Bronchial epithelial cell (primary cell): ENCODE data around the gene ETFA. TPM values are rescaled to one million over a fixed set of nuclear protein-coding genes. Genes with fewer than 3 reads are reported as not detected.

Experiments
- DNase-seq: peaks from one replicate; pipeline ENCODE4 v3.0.0-alpha.2; 2010; ENCODE audit warnings: low read depth
- FAIRE-seq: peaks from 2 replicates; lab custom pipeline; 2011; peaks lifted over from hg19 to GRCh38; lab: Jason Lieb, UNC
- H3K27me3 ChIP-seq: 2 replicates; pipeline ENCODE4 v1.5.1; 2011; ENCODE audit warnings: low read length; ENCODE audit not compliant: control insufficient read depth, insufficient read depth
- H3K36me3 ChIP-seq: 2 replicates; pipeline ENCODE4 v1.5.1; 2011; ENCODE audit warnings: low read length; ENCODE audit not compliant: control insufficient read depth, insufficient read depth
- H3K4me3 ChIP-seq: 2 replicates; pipeline ENCODE4 v1.5.1; 2011; ENCODE audit warnings: mild to moderate bottlenecking, low read depth, low read length, control low read depth
- CTCF ChIP-seq: IDR thresholded peaks from 2 replicates; pipeline ENCODE4 v1.5.1; 2011; ENCODE audit warnings: mild to moderate bottlenecking, moderate library complexity, low read length, control low read depth, inconsistent platforms; ENCODE audit not compliant: insufficient read depth, severe bottlenecking
- total RNA-seq: library from RNA; depleted of rRNA; stranded (reverse); fragments of >200 nt; gene quantifications from 2 replicates; pipeline ENCODE4 v1.2.1, GENCODE V29; 2014

ETFA gene
- total RNA-seq, 1 donor from 2014 or later: 223 TPM

- TF ChIP-seq CTCF: no peak
- Histone ChIP-seq H3K4me3 (no peak overlapping the region), H3K27me3 (no peaks in the 10 kb centered on the region), H3K36me3 (peaks cover 7% of the 10 kb centered on the region)
- DNase-seq (no peak), FAIRE-seq (no peak)
Observed at GRCh38 chr15:76222159-76222558, 89.1 kb downstream of the ETFA start.

GRCh38 chr15:76221085-76221767 is 90.0 kb downstream of the ETFA start:
- H3K36me3 ChIP-seq: peaks cover 7% of the 10 kb centered on the region
- FAIRE-seq (no peak), DNase-seq (no peak)

GRCh38 chr15:76217882-76218217 is 93.4 kb downstream of the ETFA start:
- FAIRE-seq: no peak
- no peak for TF ChIP-seq CTCF

More at GRCh38 chr15:76221085-76221767, 90.0 kb downstream of the ETFA start:
- TF ChIP-seq CTCF: no peak
- Histone ChIP-seq H3K4me3 (no peak overlapping the region), H3K27me3 (no peaks in the 10 kb centered on the region)

GRCh38 chr15:76217029-76217881 is 94.0 kb downstream of the ETFA start:
- DNase-seq (peak; percentile 72), FAIRE-seq (no peak)
- Histone ChIP-seq H3K4me3 (no peak overlapping the region), H3K36me3 (peaks cover 12% of the 10 kb centered on the region), H3K27me3 (no peaks in the 10 kb centered on the region)
- TF ChIP-seq CTCF: no peak

More at GRCh38 chr15:76217882-76218217, 93.4 kb downstream of the ETFA start:
- Histone ChIP-seq H3K4me3 (no peak overlapping the region), H3K27me3 (no peaks in the 10 kb centered on the region), H3K36me3 (peaks cover 10% of the 10 kb centered on the region)
- DNase-seq: no peak

- FAIRE-seq (no peak), DNase-seq (no peak)
- peaks cover 12% of the 10 kb centered on the region for H3K36me3 ChIP-seq
Observed at GRCh38 chr15:76215634-76216033, 95.6 kb downstream of the ETFA start.

More at GRCh38 chr15:76215634-76216033, 95.6 kb downstream of the ETFA start:
- TF ChIP-seq CTCF: no peak
- Histone ChIP-seq H3K27me3 (no peaks in the 10 kb centered on the region), H3K4me3 (no peak overlapping the region)
